DOHH2 (cell line): ENCODE results near the gene DOCK1.

Experiments used
- H3F3A ChIP-seq: fragments of 200-600 bp; sonication (generic), shearing (Covaris generic); 2 replicates; pipeline ENCODE4 v1.6.0; 2016; ENCODE audit warnings: antibody characterized with exemption, mild to moderate bottlenecking; ENCODE audit not compliant: control insufficient read depth, insufficient read depth
- H3K27ac ChIP-seq: fragments of 200-600 bp; sonication (generic); 2 replicates; pipeline ENCODE4 v1.5.1; 2014; ENCODE audit warnings: low read depth, mild to moderate bottlenecking, low read length, moderate library complexity
- H3K27me3 ChIP-seq: fragments of 200-600 bp; sonication (generic); 2 replicates; pipeline ENCODE4 v1.6.1; 2014; ENCODE audit warnings: mild to moderate bottlenecking, low read length, mixed read lengths; ENCODE audit not compliant: control insufficient read depth
- H3K36me3 ChIP-seq: fragments of 200-600 bp; sonication (generic); 2 replicates; pipeline ENCODE4 v1.6.1; 2014; ENCODE audit warnings: mild to moderate bottlenecking, low read length, moderate library complexity, mixed read lengths; ENCODE audit not compliant: control insufficient read depth
- H3K4me1 ChIP-seq: fragments of 200-600 bp; sonication (generic); 2 replicates; pipeline ENCODE4 v1.6.1; 2014; ENCODE audit warnings: mild to moderate bottlenecking, low read length, mixed read lengths; ENCODE audit not compliant: control insufficient read depth
- H3K4me2 ChIP-seq: fragments of 200-600 bp; sonication (generic); 2 replicates; pipeline ENCODE4 v1.6.0; 2014; ENCODE audit warnings: mild to moderate bottlenecking, low read length, moderate library complexity
- H3K4me3 ChIP-seq: fragments of 200-600 bp; sonication (generic); 2 replicates; pipeline ENCODE4 v1.5.1; 2014; ENCODE audit warnings: mild to moderate bottlenecking, low read length, mixed read lengths
- H3K79me2 ChIP-seq: fragments of 200-600 bp; sonication (generic); 2 replicates; pipeline ENCODE4 v1.6.1; 2014; ENCODE audit warnings: mild to moderate bottlenecking, low read length, mixed read lengths; ENCODE audit not compliant: control insufficient read depth
- H3K9me2 ChIP-seq: fragments of 200-600 bp; sonication (generic); replicated peaks from 2 replicates; pipeline ENCODE4 v1.6.1; 2014; ENCODE audit warnings: mild to moderate bottlenecking, low read length, mixed read lengths; ENCODE audit not compliant: control insufficient read depth
- H3K9me3 ChIP-seq: fragments of 200-600 bp; sonication (generic); 2 replicates; pipeline ENCODE4 v1.6.1; 2014; ENCODE audit warnings: antibody characterized with exemption, low read length, mixed read lengths; ENCODE audit not compliant: control insufficient read depth, insufficient read depth
- H4K20me1 ChIP-seq: fragments of 200-600 bp; sonication (generic); 2 replicates; pipeline ENCODE4 v1.6.0; 2014; ENCODE audit warnings: low read depth, mild to moderate bottlenecking, antibody characterized with exemption, low read length, moderate library complexity; ENCODE audit not compliant: control insufficient read depth, insufficient read depth
- CTCF ChIP-seq: fragments of 200-600 bp; sonication (generic); IDR thresholded peaks from one replicate; pipeline ENCODE4 v1.5.1; 2014; ENCODE audit warnings: antibody characterized with exemption, mild to moderate bottlenecking, low read depth, low read length; ENCODE audit not compliant: poor library complexity, severe bottlenecking
- EZH2phosphoT487 ChIP-seq: fragments of 200-600 bp; sonication (generic); IDR thresholded peaks from 2 replicates; pipeline ENCODE4 v1.6.1; 2017; ENCODE audit warnings: borderline replicate concordance, mild to moderate bottlenecking, antibody characterized with exemption, low read length, moderate library complexity, mixed read lengths

DOCK1 gene

GRCh38 chr10:127413326-127413725 is 508.1 kb downstream of the DOCK1 start:
- Histone ChIP-seq H3K4me2 (no peak overlapping the region), H3F3A (no peaks in the 10 kb centered on the region)
- TF ChIP-seq CTCF (no peak), EZH2phosphoT487 (no peak)

GRCh38 chr10:127414024-127414423 is 508.8 kb downstream of the DOCK1 start:
- Histone ChIP-seq H3F3A (no peaks in the 10 kb centered on the region), H3K9me2 (no peaks in the 10 kb centered on the region), H3K4me2 (no peak overlapping the region), H3K4me3 (no peak overlapping the region), H3K27ac (no peak overlapping the region), H3K36me3 (no peaks in the 10 kb centered on the region), H4K20me1 (no peaks in the 10 kb centered on the region), H3K27me3 (no peaks in the 10 kb centered on the region), H3K4me1 (no peaks in the 10 kb centered on the region), H3K9me3 (peaks cover 10% of the 10 kb centered on the region; the same call in 1 of the 2 replicates), H3K79me2 (no peaks in the 10 kb centered on the region)
- TF ChIP-seq CTCF: no peak
- TF ChIP-seq EZH2phosphoT487: no peak

More at GRCh38 chr10:127413326-127413725, 508.1 kb downstream of the DOCK1 start:
- no peaks in the 10 kb centered on the region for H3K79me2 ChIP-seq
- H3K4me1 ChIP-seq: no peaks in the 10 kb centered on the region
- H3K9me3 ChIP-seq: peaks cover 9% of the 10 kb centered on the region; the same call in 1 of the 2 replicates
- no peak overlapping the region for H3K4me3 ChIP-seq
- no peaks in the 10 kb centered on the region for H3K27me3 ChIP-seq
- H4K20me1 ChIP-seq: no peaks in the 10 kb centered on the region
- no peak overlapping the region for H3K27ac ChIP-seq
- no peaks in the 10 kb centered on the region for H3K36me3 ChIP-seq
- no peaks in the 10 kb centered on the region for H3K9me2 ChIP-seq

GRCh38 chr10:127415116-127415515 is 509.9 kb downstream of the DOCK1 start:
- no peaks in the 10 kb centered on the region for H3K4me1 ChIP-seq
- TF ChIP-seq CTCF: no peak
- TF ChIP-seq EZH2phosphoT487: no peak
- H3K9me3 ChIP-seq: peaks cover 10% of the 10 kb centered on the region; the same call in 1 of the 2 replicates
- H3K27me3 ChIP-seq: no peaks in the 10 kb centered on the region
- no peaks in the 10 kb centered on the region for H3K9me2 ChIP-seq
- no peaks in the 10 kb centered on the region for H3F3A ChIP-seq
- no peaks in the 10 kb centered on the region for H3K36me3 ChIP-seq
- no peak overlapping the region for H3K27ac ChIP-seq
- H3K4me2 ChIP-seq: no peak overlapping the region
- no peak overlapping the region for H3K4me3 ChIP-seq
- no peaks in the 10 kb centered on the region for H4K20me1 ChIP-seq
- no peaks in the 10 kb centered on the region for H3K79me2 ChIP-seq
